GM21423 (cell line): ENCODE measurements around the gene LRP4.
"Not testable (repeated sequence)": the region's sequence is repeated elsewhere in the genome, so short reads cannot be mapped to it uniquely, and the experiment has no call there.

Experiments
- ATAC-seq: cut with Tn5 transposase; IDR thresholded peaks from one replicate; pipeline ENCODE4 v1.9.1; 2021; ENCODE audit warnings: mild to moderate bottlenecking, moderate library complexity; ENCODE audit not compliant: unreplicated experiment

LRP4 gene

DNA sequence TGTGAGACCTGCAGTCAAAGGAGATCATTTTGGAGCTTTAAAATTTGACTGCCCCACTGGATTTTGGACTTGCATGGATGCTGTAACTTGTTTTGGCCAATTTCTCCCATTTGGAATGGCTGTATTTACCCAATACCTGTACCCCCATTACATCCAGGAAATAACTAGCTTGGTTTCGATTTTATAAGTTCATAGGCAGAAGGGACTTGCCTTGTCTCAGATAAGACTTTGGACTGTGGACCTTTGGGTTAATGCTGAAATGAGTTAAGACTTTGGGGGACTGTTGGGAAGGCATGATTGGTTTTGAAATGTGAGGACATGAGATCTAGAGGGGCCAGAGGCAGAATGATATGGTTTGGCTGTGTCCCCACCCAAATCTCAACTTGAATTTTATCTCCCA, 10.4 kb upstream of the LRP4 start:
- ATAC-seq = not testable (repeated sequence)

DNA sequence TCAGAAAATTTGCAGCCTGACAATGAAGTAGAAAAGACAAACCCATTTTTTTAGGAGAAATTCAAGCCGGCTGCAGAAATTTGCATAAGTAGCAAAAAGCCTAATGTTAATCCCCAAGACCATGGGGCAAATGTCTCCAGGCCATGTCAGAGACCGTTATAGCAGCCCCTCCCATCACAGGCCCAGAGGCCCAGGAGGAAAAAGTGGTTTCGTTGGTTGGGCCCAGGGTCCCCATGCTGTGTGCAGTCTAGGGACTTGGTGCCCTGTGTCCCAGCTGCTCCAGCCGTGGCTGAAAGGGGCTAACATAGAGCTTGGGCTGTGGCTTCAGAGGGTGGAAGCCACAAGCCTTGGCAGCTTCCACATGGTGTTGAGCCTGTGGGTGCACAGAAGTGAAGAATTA, 9.6 kb upstream of the LRP4 start:
- not testable (repeated sequence) for ATAC-seq

DNA sequence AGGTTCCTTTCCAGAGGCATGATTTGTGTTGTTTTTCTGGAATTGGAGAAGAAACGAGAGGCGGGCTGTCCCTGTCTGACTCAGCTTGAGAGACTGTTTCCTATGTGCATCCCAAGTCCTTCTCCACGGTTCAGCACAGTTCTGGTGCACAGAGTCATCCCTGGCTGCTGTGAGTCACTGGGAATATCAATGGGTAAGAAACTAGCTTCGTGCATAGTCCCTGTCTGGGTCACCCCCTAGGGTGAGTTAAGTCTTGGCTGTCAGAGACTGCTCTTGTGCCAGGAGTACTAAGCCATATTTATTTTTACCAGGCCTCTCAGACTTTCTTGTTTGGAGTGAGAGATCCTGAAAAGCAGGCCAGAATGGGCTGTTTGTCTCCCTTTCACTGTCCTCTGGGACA, 2.4 kb upstream of the LRP4 start:
- no peak for ATAC-seq

DNA sequence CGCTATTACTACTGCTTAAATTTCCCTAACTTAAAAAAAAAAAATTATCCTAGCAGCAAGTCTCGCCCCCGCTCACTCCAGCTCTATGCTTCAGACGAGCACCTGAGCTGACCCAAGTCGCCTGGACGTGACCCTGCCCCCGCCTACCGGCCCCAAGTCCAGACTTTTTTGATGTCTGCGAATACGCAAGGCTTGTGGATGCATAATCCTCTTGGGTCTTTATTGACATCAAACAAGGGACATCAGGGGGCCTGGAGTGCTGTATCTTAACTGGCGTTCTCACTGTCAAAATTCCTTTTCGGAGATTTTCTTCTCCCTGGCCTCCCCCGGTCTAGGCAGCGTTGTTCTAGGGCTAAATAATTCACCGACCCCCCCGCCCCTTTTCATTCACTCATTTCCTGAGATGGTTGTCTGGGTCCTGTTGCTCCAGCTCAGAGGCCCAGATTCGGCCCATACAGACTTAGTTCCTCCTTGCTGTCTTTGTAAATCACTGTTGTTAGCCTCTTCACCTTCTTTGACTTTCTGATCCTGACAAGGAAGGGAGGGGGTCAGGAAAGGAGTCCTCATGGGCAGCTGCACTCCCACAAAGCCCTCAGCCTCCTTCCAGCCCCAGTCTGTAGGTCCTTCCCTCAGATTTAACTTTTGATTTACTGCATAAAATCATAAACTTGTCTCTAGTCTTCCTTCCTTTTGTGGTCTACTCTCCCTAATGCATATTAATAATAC, 601 bp upstream of the LRP4 start:
- no peak for ATAC-seq

DNA sequence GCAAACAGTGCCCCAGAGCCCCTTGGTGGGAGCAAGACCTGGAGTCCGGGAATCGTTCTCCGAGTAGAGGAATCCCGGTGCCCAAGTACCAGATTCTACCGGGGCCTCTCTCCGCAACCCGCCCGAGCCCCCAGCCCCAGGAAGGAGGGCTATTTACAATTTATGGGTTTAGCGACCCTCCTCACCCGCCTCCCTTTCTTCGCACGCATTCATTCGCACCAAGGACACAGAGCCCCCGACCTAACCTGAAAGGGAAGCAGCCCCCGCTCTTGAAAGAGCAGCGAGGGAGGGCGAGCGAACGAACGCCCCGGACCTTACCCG, 628 bp downstream of the LRP4 start:
- ATAC-seq = no peak

DNA sequence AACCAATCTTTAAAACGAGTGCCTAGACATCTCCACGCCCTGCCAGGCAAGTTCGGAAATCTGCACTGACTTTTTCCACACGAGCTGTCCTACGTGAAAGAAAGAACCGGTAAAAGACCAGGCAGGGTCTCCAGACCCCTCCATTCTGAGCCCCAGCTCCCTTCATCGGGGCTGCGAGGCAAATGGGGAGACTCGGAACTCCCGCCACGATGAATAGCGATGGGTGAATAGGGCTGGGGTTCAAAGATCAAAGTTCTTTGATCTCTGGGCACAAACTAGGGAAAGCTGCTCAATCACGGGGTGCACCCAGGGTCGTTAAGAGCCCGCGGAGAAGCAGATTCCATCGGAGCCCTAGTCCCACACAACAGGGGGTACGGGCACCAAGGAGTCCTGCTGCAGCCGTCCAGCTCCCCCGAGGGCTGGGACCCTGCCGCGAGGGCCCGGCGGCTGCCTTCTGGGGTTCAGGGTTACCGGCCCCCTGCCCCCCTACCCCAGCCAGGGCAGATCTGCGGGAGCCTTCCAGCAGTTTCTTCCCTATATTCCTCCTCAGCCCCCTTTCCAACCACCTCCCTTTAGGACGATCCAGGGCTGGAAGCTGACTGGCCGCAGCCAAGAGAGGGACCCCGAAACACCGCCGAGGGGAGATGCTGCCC, 1.1 kb downstream of the LRP4 start:
- no peak for ATAC-seq

DNA sequence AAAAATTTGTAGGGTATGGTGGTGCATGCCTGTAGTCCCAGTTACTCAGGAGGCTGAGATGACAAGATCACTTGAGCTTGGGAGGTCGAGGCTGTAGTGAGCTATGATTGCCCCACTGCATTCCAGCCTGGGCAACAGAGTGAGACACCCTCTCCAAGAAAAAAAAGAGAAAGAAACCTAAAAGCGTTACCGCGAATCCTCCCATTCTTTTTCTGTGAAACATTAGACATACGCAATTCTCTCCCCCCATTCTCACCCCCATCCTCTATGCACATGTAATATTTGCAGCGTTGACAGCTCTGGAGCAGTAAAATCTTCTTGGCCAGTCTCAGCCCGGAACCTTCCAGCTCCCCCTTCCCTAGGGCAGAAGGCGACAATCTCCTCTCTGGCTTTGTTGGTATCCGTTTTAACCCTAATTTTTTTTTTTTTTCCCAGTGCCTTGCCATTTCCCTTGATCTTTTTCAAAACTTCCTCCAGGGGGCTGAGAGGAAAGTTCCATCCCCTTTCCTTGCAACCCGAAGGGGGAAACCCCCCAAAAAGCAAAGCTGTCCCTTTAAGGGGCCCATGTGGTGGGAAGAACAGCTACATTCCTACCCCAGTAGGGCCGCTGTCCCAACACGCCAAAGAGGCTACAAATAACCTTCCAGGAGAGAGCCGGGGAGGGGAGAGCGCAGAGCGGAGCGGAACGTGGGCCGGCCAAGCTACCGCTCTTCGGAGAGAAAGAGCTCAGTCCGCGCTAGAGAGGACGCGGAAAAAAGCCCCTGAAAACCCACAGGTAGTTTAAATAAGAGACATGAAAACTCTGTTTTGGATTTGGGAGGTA, 1.9 kb downstream of the LRP4 start:
- no peak for ATAC-seq

DNA sequence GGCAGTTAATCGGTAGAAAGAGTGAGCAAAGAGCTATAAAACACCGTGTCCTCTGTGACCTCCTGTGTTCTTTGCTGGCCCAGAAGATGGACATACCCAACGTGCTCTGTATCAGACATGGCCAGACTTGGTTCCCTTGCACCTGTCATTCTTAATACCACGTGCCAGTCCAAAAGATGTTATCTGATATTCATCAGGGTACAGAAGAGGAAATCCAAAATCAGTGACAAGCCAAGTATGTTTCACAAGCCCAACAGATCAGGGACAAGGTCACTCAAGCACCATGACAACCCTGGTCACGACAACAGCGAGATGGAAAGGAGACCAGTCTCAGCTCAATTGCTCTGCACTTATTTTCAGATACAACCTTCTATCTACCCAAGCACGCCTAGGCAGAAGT, 3.4 kb downstream of the LRP4 start:
- ATAC-seq = no peak

DNA sequence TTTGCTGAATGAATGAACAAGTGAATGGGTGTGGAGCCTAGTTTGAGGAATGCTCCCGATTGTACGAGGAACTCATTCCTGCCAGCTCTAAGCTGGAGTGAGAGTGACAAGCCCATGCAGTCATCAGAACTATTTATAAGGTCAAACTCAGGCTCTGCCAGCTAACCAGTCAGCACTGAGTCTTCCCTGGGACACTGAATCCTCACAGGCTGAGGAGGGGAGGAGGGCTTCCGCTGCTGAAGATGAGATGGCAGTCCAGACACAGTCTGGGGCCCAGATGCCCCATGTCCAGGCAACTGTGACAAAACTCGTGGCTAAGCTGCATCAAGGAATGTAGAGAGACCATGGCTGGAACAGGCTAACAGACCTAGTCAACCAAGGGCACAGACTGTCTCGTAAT, 4.0 kb downstream of the LRP4 start:
- no peak for ATAC-seq

DNA sequence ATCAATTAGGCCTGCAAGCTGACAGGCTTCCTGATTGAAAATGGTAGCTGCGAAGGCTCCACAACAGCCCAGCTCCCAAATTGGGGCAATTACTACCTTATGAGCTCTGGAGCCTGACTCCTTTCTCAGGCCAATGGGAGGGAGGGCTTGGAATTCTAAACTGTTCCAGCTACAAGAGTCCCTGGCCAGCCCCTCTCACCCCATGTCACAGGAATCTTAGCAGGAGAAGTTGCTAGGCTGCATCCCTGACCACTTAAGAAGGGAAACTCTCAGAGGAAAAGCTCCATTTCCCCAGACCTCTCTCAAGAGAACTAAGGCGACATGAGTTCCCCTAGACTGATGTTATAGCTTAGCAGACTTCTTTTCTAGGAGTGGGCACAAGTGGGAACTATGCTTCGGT, 4.9 kb downstream of the LRP4 start:
- no peak for ATAC-seq

DNA sequence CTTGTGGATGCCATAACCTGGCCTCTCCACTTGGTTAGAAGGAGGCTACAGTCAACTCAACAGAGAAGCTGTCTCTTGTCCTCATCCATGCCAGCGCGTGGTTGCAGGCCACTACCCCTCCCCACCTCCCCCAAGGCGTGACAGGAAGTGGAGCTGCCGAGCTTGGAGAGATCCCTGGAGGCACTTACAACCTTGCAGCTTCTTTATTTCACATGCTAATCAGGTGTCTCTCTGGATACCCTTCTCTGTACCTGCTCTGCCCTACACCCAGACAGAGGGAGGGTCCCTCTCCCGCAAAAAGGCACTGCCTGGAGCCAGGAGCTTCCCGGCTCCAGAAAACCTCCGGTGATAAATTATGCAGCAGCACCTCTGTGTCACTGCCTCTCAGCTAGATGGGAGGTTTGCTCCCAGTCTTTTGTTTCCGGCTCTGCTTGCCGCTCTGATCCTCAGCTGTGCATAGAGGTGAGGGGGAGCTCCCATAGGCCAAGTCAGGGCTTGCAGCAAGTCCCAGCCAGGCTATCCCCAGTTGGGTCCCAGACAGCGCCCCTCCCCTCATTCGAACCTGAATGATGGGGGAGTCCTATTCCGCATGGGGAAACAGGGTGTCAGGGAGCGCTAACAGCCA, 5.7 kb downstream of the LRP4 start:
- no peak for ATAC-seq

DNA sequence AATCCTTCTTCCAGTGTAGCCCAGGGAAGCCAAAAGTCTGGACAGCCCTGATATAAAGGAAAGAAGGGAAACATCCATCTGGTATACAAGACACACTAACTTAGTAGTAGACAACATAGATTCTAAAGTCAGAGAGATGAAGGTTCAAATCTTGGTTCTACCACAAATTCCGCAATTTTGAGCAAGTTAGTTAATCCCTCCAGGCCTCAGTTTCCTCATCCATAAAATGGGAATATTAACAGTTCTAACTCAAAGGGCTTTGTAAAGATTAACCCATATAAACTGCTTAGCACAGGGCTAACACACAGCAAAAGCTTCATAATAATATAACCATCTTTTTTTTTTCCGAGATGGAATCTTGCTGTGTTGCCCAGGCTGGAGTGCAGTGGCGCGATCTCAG, 10.7 kb downstream of the LRP4 start:
- ATAC-seq = no peak

DNA sequence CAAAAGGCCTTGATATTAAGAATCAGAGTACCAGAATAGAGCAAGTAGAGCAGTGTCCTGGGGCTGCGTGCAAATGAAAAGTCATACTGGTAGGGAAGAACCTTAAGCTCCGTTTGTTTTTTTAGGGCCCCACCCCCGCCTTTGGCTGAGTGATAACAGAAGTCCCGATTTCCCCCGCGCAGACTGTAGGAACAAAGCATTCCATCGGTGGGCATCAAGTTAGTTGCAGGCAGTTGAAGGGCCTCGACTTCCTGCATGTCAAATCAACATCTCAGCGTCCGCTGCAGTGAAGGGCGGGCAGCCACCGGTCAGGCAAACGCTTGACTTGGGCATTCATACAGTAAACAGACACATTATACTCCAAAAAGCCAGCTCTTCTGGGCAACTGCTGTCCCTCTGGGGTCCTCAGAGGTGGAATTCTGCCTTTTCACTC, 11.7 kb downstream of the LRP4 start:
- no peak for ATAC-seq

DNA sequence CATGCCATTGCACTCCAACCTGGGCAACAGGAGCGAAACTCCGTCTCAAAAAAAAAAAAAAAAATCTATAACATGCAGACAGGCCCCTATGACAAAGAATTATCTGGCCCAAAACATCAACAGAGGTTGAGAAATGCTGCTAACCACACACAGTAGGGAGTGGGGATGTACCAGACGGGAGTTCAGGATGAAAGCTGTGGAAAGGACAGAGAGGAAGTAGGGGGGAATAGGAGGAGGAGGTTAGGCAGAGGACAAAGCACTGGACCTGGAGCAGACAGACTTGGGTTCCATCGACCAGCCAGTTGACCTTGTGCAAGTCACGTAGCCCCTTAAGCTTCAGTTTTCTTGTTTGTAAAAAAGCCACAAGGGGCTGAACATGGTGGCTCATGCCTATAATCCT, 12.5 kb downstream of the LRP4 start:
- no peak for ATAC-seq

DNA sequence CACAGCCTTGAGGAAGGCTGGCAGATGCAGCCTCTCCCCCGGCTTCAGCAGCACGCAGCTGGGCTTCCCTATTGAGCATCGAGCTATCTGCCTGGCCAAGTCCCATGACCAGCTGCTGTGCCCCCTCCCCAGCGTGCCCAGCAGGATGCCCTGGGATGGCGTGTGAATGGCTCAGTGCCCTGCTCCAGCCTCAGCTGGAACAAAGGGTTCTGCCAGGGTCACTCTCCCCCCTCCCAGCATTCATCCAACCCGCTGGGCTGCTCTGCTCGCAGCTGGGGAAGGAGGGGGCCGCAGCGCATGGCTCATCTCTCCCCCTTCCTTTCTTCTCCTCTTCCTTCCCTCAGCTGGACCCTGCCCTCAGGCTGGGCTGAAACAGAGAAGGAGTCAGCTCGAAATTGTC, 14.5 kb downstream of the LRP4 start:
- ATAC-seq = no peak

DNA sequence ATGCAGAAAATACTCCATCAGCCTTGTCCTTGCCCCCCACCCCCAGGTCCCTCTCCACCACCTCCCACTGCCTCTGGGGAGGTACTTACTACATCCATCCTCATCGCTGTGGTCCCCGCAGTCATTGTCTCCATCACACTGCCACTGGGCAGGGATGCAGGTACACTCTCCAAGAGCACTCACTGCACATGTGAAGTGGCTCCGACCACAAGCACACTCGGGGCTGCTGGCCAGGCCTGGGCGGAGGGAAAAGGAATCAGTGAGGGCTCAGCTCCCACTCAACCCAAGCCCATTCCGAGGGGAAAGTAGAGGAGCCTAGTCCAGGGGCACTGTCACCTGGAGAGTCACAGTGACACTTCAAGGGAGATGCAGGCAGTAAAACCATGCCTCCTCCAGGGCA, 15.7 kb downstream of the LRP4 start:
- ATAC-seq = no peak

DNA sequence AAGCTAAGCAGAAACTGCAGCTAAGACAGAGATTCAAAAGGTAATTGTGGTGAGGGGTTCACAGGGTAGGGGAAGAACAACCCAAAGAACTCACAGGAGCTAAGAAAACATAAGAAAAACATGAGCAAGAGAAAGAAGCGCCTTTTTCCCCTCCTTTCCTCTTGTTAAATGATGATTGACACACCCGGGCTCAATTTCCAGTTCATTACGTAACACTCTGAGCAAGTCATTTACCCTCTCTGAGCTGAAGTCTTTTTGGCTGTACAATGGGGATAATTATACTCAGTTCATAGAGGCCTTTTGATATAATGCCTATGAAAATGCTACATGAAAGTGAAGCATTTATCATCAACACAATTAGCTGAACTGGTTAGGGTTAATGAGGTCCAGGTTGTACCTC, 17.2 kb downstream of the LRP4 start:
- no peak for ATAC-seq

DNA sequence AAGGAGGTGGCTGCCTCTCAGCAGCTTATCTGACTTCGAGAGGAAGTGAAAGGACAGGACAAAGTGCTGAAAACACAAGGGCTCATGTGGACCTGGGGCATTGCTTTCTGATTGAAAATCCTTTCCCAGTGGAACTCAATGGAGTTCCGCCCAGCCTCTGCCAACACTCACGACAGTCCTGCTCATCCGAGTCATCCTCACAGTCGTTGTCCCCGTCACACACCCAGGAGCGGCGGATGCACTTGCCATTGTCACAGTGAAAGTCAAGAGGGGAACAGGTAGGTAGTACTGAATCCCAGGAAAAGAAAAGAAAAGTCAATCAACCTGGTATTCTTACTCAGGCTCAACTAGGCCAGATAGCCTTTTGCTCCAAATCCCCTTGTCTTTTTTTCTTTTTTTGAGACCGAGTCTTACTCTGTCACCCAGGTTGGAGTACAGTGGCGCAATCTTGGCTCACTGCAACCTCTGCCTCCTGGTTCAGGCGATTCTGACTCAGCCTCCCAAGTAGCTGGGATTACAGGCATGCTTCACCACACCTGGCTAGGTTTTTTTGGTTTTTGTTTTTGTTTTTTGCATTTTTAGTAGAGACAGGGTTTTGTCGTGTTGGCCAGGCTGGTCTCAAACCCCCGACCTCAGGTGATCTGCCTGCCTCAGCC, 18.1 kb downstream of the LRP4 start:
- no peak for ATAC-seq

DNA sequence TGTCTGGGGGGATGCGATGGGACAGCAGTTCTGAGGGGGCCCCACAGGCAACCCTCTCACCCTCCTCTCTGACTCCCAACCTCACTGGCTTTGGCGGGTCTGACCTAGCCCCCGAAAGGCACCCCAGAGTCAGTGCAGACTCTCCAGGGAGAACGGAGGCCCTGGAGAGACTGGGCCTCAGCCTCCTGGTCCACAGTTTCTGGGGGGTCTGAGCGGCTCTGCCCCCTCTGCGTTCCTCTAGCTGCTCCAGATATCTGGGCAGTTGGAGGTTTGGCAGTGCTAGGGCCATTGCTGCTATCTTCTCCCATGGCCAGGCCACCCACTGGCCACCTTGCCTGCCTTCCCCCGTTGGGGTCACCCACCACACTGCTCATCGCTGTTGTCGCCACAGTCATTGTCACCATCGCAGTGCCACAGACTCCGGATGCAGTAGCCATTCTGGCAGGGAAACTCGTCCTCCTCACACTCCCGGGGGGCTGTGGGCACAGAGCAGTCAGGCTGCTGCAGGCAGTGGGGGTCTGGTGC, 18.8 kb downstream of the LRP4 start:
- ATAC-seq = no peak

DNA sequence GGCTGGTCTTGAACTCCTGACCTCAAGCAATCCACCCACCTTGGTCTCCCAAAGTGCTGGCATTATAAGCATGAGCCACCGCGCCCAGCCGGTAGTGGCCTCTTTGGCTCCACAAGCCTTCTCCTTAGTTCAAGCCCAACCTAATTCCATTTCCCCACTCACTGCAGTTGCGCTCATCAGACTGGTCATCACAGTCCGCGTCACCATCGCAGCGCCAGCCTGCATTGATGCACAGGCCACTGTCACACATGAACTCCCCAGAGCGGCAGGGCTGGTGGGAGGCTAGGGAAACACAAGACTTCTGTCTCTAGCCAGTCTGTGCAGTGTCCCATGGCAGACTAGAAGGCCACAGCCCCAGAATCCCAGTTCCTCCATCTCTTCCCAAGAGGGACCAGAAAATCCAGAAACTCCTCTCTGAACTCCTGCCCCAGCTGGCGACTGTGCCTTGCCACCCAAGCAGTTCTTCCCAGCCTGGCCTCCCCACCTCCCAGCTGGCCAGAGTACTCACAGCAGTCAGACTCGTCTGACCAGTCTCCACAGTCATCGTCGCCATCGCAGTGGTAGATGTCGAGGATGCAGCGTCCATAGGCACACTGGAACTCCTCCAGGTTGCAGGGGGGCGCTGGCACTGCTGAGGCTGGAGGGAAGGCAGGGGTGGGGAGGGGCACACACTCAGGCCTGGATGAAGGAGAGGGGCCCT, 19.8 kb downstream of the LRP4 start:
- no peak for ATAC-seq
